ENCODE measurements around the gene TCAIM. TPM values are rescaled to one million over a fixed set of nuclear protein-coding genes. Genes with fewer than 3 reads are reported as not detected.

Gene TCAIM
- total RNA-seq, 2 donors from 2014 or later, result 20.2 to 26.2 TPM

DNA sequence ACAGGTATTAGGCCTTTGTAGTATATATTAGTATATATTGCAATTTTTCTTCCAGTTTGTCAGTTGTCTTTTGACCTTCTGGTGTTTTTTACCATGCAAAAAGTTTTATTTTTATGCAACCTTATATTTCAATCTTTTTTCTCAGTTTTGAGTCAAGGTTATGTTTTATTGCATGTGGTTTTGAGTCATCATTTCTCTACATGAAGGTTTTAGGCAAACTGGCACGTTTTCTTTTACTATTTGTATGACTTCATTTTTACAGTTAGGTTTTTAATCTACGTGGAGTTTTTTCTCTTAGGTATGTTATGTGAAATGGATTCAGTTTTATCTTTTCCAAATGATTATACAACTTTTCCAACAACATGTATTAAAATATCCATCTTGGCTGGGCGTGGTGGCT, 36.8 kb upstream of the TCAIM start:
- H3K27me3 ChIP-seq, result no peaks in the 10 kb centered on the region
- intact Hi-C loops (cut with DNase I), result no loop called here
- no peak for DNase-seq
- H3K36me3 ChIP-seq, result no peaks in the 10 kb centered on the region
- H3K9me3 ChIP-seq, result no peaks in the 10 kb centered on the region
- H3K27ac ChIP-seq, result no peak overlapping the region
- no peak overlapping the region for H3K4me3 ChIP-seq
- no peaks in the 10 kb centered on the region for H3K4me1 ChIP-seq
- TF ChIP-seq, protein P1, sequence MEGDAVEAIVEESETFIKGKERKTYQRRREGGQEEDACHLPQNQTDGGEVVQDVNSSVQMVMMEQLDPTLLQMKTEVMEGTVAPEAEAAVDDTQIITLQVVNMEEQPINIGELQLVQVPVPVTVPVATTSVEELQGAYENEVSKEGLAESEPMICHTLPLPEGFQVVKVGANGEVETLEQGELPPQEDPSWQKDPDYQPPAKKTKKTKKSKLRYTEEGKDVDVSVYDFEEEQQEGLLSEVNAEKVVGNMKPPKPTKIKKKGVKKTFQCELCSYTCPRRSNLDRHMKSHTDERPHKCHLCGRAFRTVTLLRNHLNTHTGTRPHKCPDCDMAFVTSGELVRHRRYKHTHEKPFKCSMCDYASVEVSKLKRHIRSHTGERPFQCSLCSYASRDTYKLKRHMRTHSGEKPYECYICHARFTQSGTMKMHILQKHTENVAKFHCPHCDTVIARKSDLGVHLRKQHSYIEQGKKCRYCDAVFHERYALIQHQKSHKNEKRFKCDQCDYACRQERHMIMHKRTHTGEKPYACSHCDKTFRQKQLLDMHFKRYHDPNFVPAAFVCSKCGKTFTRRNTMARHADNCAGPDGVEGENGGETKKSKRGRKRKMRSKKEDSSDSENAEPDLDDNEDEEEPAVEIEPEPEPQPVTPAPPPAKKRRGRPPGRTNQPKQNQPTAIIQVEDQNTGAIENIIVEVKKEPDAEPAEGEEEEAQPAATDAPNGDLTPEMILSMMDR (IDR thresholded peaks at IDR 0.05), result no peak
- no peak overlapping the region for H3K9ac ChIP-seq (ENCODE audit: low read depth in 2 of 2, low read length in 2 of 2)

DNA sequence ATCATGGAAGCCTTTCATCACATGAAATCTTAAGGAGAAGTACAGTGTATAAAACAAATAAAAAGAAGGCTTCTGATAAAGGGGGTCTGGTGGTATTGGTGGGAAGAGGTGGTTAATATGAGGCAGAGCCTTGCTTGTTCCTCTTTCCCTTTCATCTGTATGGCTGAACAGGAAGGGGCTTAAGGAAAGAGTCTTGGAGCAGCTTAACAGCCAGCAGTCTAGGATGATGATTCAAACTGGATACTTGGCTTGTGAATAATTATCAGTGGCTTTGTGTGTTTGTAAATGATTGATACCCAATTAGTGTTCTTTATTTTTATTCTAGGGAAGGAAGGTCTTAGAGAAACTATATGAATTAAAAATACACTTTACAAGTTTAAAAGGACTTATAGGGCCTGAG, 29.1 kb upstream of the TCAIM start:
- intact Hi-C loops (cut with DNase I), result no loop called here
- DNase-seq, result no peak

DNA sequence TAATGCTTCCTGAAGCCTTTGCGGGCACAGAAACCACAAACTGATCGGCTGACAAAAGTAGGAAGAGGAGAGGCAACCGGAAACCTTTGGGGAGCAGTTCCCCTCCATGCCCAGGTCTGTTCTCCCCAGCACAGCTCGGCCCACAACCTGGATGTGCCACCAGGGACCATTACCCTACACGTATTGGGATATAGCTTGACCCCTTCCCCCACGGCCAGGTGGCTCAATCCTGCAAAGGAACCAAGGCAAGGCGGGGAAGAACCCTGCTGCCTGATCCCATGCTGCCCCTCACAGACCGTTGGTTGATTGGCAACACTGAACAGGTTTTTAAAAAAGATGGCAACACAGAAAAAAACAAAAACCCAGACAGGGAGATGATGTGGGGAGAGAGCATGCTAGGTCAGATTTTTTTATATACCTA, 19.7 kb upstream of the TCAIM start:
- intact Hi-C loops (cut with DNase I), result no loop called here
- no peak overlapping the region for H3K27ac ChIP-seq
- no peaks in the 10 kb centered on the region for H3K9me3 ChIP-seq
- DNase-seq, result no peak
- H3K27me3 ChIP-seq, result no peaks in the 10 kb centered on the region
- TF ChIP-seq, protein P1 (IDR thresholded peaks at IDR 0.05), result no peak
- no peak overlapping the region for H3K9ac ChIP-seq (ENCODE audit: low read depth in 2 of 2, low read length in 2 of 2)
- H3K4me3 ChIP-seq, result no peak overlapping the region
- no peaks in the 10 kb centered on the region for H3K4me1 ChIP-seq
- H3K36me3 ChIP-seq, result no peaks in the 10 kb centered on the region

More for the DNA sequence above, 29.1 kb upstream of the TCAIM start:
- Histone ChIP-seq H3K27me3 (no peaks in the 10 kb centered on the region), H3K4me1 (no peaks in the 10 kb centered on the region), H3K27ac (no peak overlapping the region), H3K4me3 (no peak overlapping the region), H3K9me3 (no peaks in the 10 kb centered on the region), H3K9ac (ENCODE audit: low read depth in 2 of 2, low read length in 2 of 2) (no peak overlapping the region), H3K36me3 (no peaks in the 10 kb centered on the region)
- TF ChIP-seq, protein P1 (IDR thresholded peaks at IDR 0.05), result no peak

DNA sequence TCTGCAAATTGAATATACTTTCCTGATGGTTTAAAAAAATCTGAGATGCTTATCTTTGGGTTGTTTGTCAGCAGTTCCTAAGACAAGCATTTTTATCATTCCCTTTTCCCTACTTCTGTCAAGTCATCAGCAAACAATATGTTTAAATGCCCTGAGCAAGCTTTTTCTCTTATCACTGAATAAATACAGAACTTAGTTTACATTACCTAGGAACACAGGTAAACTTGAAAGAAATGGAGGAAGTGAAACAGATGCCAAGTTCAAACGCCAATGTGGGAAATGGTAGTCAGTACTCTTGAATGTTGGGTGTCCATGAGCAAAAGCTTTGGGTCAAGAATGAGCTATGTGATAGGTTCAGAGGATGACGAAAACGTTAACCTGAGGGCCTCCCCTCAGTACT, 17.2 kb upstream of the TCAIM start:
- intact Hi-C loops (cut with DNase I), result loop anchor here (5.0 kb wide), 1 partner anchor 596 kb away; no protein-coding TSS in a partner anchor
- DNase-seq, result no peak

DNA sequence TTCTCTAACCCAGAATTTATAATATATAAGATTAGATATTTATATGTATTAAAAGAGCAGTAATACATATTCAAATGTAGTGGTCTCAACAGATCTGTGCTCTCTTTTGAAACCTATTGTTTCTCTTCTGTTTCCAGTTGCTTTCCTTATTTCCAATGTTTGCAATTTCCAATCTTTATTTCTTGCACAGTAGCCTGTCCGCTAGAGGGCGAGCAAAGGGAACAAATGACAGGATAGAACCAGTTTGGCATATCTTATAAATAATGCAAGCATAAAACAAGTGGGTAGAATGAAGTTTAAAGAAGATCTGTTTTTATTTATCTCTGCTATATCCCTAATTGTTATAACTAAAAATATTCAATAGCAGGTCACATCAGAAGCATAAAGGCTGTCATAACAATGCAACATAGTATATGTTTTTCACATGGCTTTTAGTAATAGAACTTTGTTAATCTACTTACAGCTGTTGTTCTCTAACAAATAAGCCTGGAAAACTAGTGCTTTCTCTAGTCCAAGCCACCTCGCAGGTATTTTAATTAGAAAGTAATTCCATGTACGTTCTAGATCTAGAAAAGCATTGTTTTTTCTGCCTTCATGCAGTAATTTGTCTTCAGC, 15.1 kb upstream of the TCAIM start:
- TF ChIP-seq, protein P1 (IDR thresholded peaks at IDR 0.05), result peak; percentile 76
- DNase-seq, result peak; percentile 73
- no peaks in the 10 kb centered on the region for H3K9me3 ChIP-seq
- intact Hi-C loops (cut with DNase I), result loop anchor here (5.0 kb wide), 1 partner anchor 594 kb away; no protein-coding TSS in a partner anchor
- no peaks in the 10 kb centered on the region for H3K36me3 ChIP-seq
- H3K4me1 ChIP-seq, result no peaks in the 10 kb centered on the region
- no peaks in the 10 kb centered on the region for H3K27me3 ChIP-seq
- H3K27ac ChIP-seq, result no peak overlapping the region
- H3K4me3 ChIP-seq, result no peak overlapping the region
- H3K9ac ChIP-seq (ENCODE audit: low read depth in 2 of 2, low read length in 2 of 2), result no peak overlapping the region

More for the DNA sequence above, 17.2 kb upstream of the TCAIM start:
- H3K9ac ChIP-seq (ENCODE audit: low read depth in 2 of 2, low read length in 2 of 2), result no peak overlapping the region
- no peaks in the 10 kb centered on the region for H3K27me3 ChIP-seq
- H3K4me1 ChIP-seq, result no peaks in the 10 kb centered on the region
- no peaks in the 10 kb centered on the region for H3K36me3 ChIP-seq
- H3K4me3 ChIP-seq, result no peak overlapping the region
- H3K27ac ChIP-seq, result no peak overlapping the region
- TF ChIP-seq, protein P1 (IDR thresholded peaks at IDR 0.05), result no peak
- no peaks in the 10 kb centered on the region for H3K9me3 ChIP-seq

All from colonic mucosa (tissue), 4 donors.